SH-SY5Y (cell line): ENCODE results near the gene MTHFD2L.

Experiments
- GATA2 ChIP-seq: IDR thresholded peaks from 2 replicates; pipeline ENCODE4 v1.6.1; 2011; ENCODE audit warnings: mild to moderate bottlenecking, low read depth, low read length
- GATA3 ChIP-seq: IDR thresholded peaks from 2 replicates; pipeline ENCODE4 v1.6.1; 2011; ENCODE audit warnings: low read depth, mild to moderate bottlenecking, low read length, moderate library complexity

GRCh38 chr4:74230902-74231499, 73.1 kb downstream of the MTHFD2L start:
- no peak for TF ChIP-seq GATA3
- no peak for TF ChIP-seq GATA2
